Liver (tissue), 9 donors: ENCODE data around the gene TRMT10C. TPM values are rescaled to one million over a fixed set of nuclear protein-coding genes. Genes with fewer than 3 reads are reported as not detected.
"Not testable (repeated sequence)": the region's sequence is repeated elsewhere in the genome, so short reads cannot be mapped to it uniquely, and the experiment has no call there.

Source experiments
- DNase-seq: peaks from one replicate; pipeline ENCODE4 v3.0.0-alpha.2; 2017; ENCODE audit warnings: low spot score
- H3K27ac ChIP-seq, 2 donors: one replicate each; pipeline ENCODE4 v1.7.0; 2013; ENCODE audit warnings: inconsistent platforms in 2 of 2, low read length in 2 of 2, control low read depth in 1 of 2, low read depth in 1 of 2, mild to moderate bottlenecking in 1 of 2
- H3K27me3 ChIP-seq, 4 donors: one replicate each; pipeline versions ENCODE4 v1.6.1 to v1.7.0; 2013; ENCODE audit warnings: low read length in 3 of 4, inconsistent platforms in 1 of 4, mild to moderate bottlenecking in 1 of 4, moderate library complexity in 1 of 4; ENCODE audit not compliant: control insufficient read depth in 4 of 4, insufficient read depth in 4 of 4
- H3K36me3 ChIP-seq, 4 donors: one replicate each; pipeline versions ENCODE4 v1.6.1 to v1.7.0; 2013; ENCODE audit warnings: low read length in 3 of 4, mild to moderate bottlenecking in 3 of 4, low read depth in 1 of 4, moderate library complexity in 1 of 4; ENCODE audit not compliant: control insufficient read depth in 4 of 4, insufficient read depth in 3 of 4
- H3K4me1 ChIP-seq, 4 donors: one replicate each; pipeline versions ENCODE4 v1.6.1 to v1.7.0; 2013; ENCODE audit warnings: low read length in 3 of 4, mild to moderate bottlenecking in 3 of 4, moderate library complexity in 1 of 4; ENCODE audit not compliant: control insufficient read depth in 4 of 4, insufficient read depth in 4 of 4
- H3K4me3 ChIP-seq, 3 donors: one replicate each; pipeline versions ENCODE4 v1.6.1 to v1.7.0; 2013; ENCODE audit warnings: low read length in 3 of 3, control low read depth in 1 of 3, low read depth in 1 of 3, mild to moderate bottlenecking in 1 of 3
- H3K9ac ChIP-seq, 2 donors: one replicate each; pipeline ENCODE4 v1.7.0; 2013; ENCODE audit warnings: low read length in 2 of 2, mild to moderate bottlenecking in 2 of 2, moderate library complexity in 2 of 2, control low read depth in 1 of 2, low read depth in 1 of 2
- H3K9me3 ChIP-seq, 4 donors: one replicate each; pipeline versions ENCODE4 v1.6.1 to v1.7.0; 2013; ENCODE audit warnings: low read length in 3 of 4; ENCODE audit not compliant: control insufficient read depth in 4 of 4
- ATF3 ChIP-seq: IDR thresholded peaks from 2 replicates; pipeline ENCODE4 v1.6.1; 2016; ENCODE audit warnings: antibody characterized with exemption
- CTCF ChIP-seq: fragments of 150-350 bp; IDR thresholded peaks from 2 replicates; pipeline ENCODE4 v1.5.1; 2017; ENCODE audit warnings: improper control_type of control experiment, low read depth, low read length; ENCODE audit not compliant: missing input control
- EGR1 ChIP-seq, 2 donors: IDR thresholded peaks; 2 replicates each; pipeline ENCODE4 v1.6.1; 2016 to 2018; ENCODE audit warnings: antibody characterized with exemption in 2 of 2, low read depth in 2 of 2
- FOXA2 ChIP-seq: IDR thresholded peaks from 2 replicates; pipeline ENCODE4 v1.6.1; 2016; ENCODE audit warnings: antibody characterized with exemption
- GABPA ChIP-seq, 2 donors: IDR thresholded peaks in 1 of 2; conservative IDR thresholded peaks in 1 of 2; 2 replicates each; pipeline ENCODE4 v1.6.1; 2016; ENCODE audit warnings: antibody characterized with exemption in 2 of 2, mild to moderate bottlenecking in 1 of 2, moderate library complexity in 1 of 2
- HNF4A ChIP-seq, 2 donors: conservative IDR thresholded peaks; 2 replicates each; pipeline ENCODE4 v1.6.1; 2016; ENCODE audit warnings: antibody characterized with exemption in 2 of 2, mild to moderate bottlenecking in 2 of 2
- HNF4G ChIP-seq: IDR thresholded peaks from 2 replicates; pipeline ENCODE4 v1.6.1; 2016; ENCODE audit warnings: antibody characterized with exemption
- JUND ChIP-seq, 2 donors: IDR thresholded peaks; 2 replicates each; pipeline ENCODE4 v1.6.1; 2016; ENCODE audit warnings: antibody characterized with exemption in 2 of 2
- MAX ChIP-seq: IDR thresholded peaks from 2 replicates; pipeline ENCODE4 v1.6.1; 2016; ENCODE audit warnings: antibody characterized with exemption
- RAD21 ChIP-seq, 2 donors: IDR thresholded peaks; 2 replicates each; pipeline ENCODE4 v1.6.1; 2016; ENCODE audit warnings: antibody characterized with exemption in 2 of 2, mild to moderate bottlenecking in 2 of 2
- RXRA ChIP-seq, 2 donors: IDR thresholded peaks; 2 replicates each; pipeline ENCODE4 v1.6.1; 2017 to 2018; ENCODE audit warnings: antibody characterized with exemption in 2 of 2, mild to moderate bottlenecking in 1 of 2
- SP1 ChIP-seq: IDR thresholded peaks from 2 replicates; pipeline ENCODE4 v1.6.1; 2018; ENCODE audit warnings: antibody characterized with exemption, mild to moderate bottlenecking
- TAF1 ChIP-seq: conservative IDR thresholded peaks from 2 replicates; pipeline ENCODE4 v1.6.1; 2016; ENCODE audit warnings: antibody characterized with exemption, mild to moderate bottlenecking
- YY1 ChIP-seq: IDR thresholded peaks from 2 replicates; pipeline ENCODE4 v1.6.1; 2016; ENCODE audit warnings: antibody characterized with exemption, mild to moderate bottlenecking
- ZBTB33 ChIP-seq: IDR thresholded peaks from 2 replicates; pipeline ENCODE4 v1.6.1; 2016; ENCODE audit warnings: antibody characterized with exemption
- WGBS: extraction: QIAGEN DNeasy Blood & Tissue Kit; methylation state at CpG from one replicate; pipeline ENCODE4 v1.1.7; 2013; 5-methylcytosine and 5-hydroxymethylcytosine counted together
- polyA plus RNA-seq, 2 donors: library from polyadenylated mRNA; stranded (reverse) in 1 of 2; unstranded in 1 of 2; fragments of 200-250 nt in 1 of 2; fragments of >200 nt in 1 of 2; fragmentation: Nextera tagmentation in 1 of 2; extraction: Ambion mirVana in 1 of 2; gene quantifications; one replicate each; pipeline versions ENCODE4 v1.2.1 to v1.2.3, GENCODE V29; 2013 to 2015
- total RNA-seq, 2 donors: library from RNA; depleted of rRNA; stranded (reverse); fragments of >200 nt; gene quantifications; one replicate each; pipeline ENCODE4 v1.2.3, GENCODE V29; 2014
- donor health status: healthy.
- donor health status: healthy.
- donor health status: healthy.
- donor health status: healthy.
- donor health status: healthy.

TRMT10C gene
- total and polyA plus RNA-seq, 4 donors = 12.6 to 30.3 (median 16.5) TPM

- no peak for TF ChIP-seq HNF4G
- no peak for TF ChIP-seq JUND (IDR thresholded peaks at IDR 0.05)
- no peak for TF ChIP-seq FOXA2
- no peak for TF ChIP-seq HNF4A (conservative IDR thresholded peaks at IDR 0.05)
- no peak for TF ChIP-seq RAD21 (IDR thresholded peaks at IDR 0.05)
- TF ChIP-seq YY1 = no peak
Measured at GRCh38 chr3:101536266-101536665, 25.4 kb upstream of the TRMT10C start (continued).

GRCh38 chr3:101536955-101537354 lies 24.7 kb upstream of the TRMT10C start:
- not testable (repeated sequence) for H3K27ac ChIP-seq, H3K9ac ChIP-seq, H3K9me3 ChIP-seq, H3K36me3 ChIP-seq, H3K27me3 ChIP-seq, H3K4me1 ChIP-seq, H3K4me3 ChIP-seq, DNase-seq
- WGBS = 77% methylated on average over 1 of the region's 1 CpG

GRCh38 chr3:101542957-101543356 lies 18.7 kb upstream of the TRMT10C start:
- DNase-seq = no peak
- no peaks in the 10 kb centered on the region for H3K36me3 ChIP-seq
- no peak overlapping the region for H3K9ac ChIP-seq
- no peaks in the 10 kb centered on the region for H3K9me3 ChIP-seq
- TF ChIP-seq HNF4G (no peak), HNF4A (conservative IDR thresholded peaks at IDR 0.05) (no peak), RAD21 (IDR thresholded peaks at IDR 0.05) (no peak), FOXA2 (no peak), YY1 (no peak), JUND (IDR thresholded peaks at IDR 0.05) (no peak), EGR1 (IDR thresholded peaks at IDR 0.05; ENCODE audit: low read depth in 2 of 2) (no peak), ATF3 (no peak), TAF1 (no peak), ZBTB33 (no peak), CTCF (no peak), MAX (no peak), GABPA (IDR thresholded peaks at IDR 0.05 in 1 of 2, conservative IDR thresholded peaks at IDR 0.05 in 1 of 2) (no peak), RXRA (IDR thresholded peaks at IDR 0.05) (no peak), SP1 (no peak)
- no peaks in the 10 kb centered on the region for H3K27me3 ChIP-seq
- H3K27ac ChIP-seq = no peak overlapping the region
- H3K4me3 ChIP-seq = no peak overlapping the region
- H3K4me1 ChIP-seq = no peaks in the 10 kb centered on the region
